HG03095 (cell line): ENCODE data around the gene GNAL.
"Not testable (repeated sequence)": the region's sequence is repeated elsewhere in the genome, so short reads cannot be mapped to it uniquely, and the experiment has no call there.

ENCODE experiments used
- ATAC-seq: cut with Tn5 transposase; IDR thresholded peaks from one replicate; pipeline ENCODE4 v1.9.1; 2021; ENCODE audit warnings: moderate library complexity; ENCODE audit not compliant: unreplicated experiment

The GNAL gene

GRCh38 chr18:11668441-11669169, 20.5 kb upstream of the GNAL start:
- no peak for ATAC-seq

- no peak for ATAC-seq
Observed at GRCh38 chr18:11669271-11669947, 19.7 kb upstream of the GNAL start.

- no peak for ATAC-seq
Observed at GRCh38 chr18:11669948-11670275, 19.2 kb upstream of the GNAL start.

- ATAC-seq, result no peak
Observed at GRCh38 chr18:11671156-11671555, 17.9 kb upstream of the GNAL start.

- no peak for ATAC-seq
Observed at GRCh38 chr18:11672198-11672597, 16.9 kb upstream of the GNAL start.

GRCh38 chr18:11672846-11673454, 16.1 kb upstream of the GNAL start:
- ATAC-seq, result no peak

GRCh38 chr18:11673560-11673959, 15.5 kb upstream of the GNAL start:
- ATAC-seq, result no peak

- no peak for ATAC-seq
Observed at GRCh38 chr18:11674119-11674518, 14.9 kb upstream of the GNAL start.

GRCh38 chr18:11676386-11676785, 12.7 kb upstream of the GNAL start:
- ATAC-seq, result no peak

GRCh38 chr18:11676867-11677266, 12.2 kb upstream of the GNAL start:
- ATAC-seq, result no peak

GRCh38 chr18:11678211-11678610, 10.9 kb upstream of the GNAL start:
- no peak for ATAC-seq

GRCh38 chr18:11689669-11690565, 853 bp downstream of the GNAL start:
- peak; percentile 39 for ATAC-seq

- ATAC-seq, result not testable (repeated sequence)
Observed at GRCh38 chr18:11690660-11691059, 1.6 kb downstream of the GNAL start.

GRCh38 chr18:11695736-11696135, 6.7 kb downstream of the GNAL start:
- ATAC-seq, result no peak

GRCh38 chr18:11696451-11696850, 7.4 kb downstream of the GNAL start:
- ATAC-seq, result no peak

GRCh38 chr18:11700876-11701275, 11.8 kb downstream of the GNAL start:
- ATAC-seq, result no peak

GRCh38 chr18:11710578-11710977, 21.5 kb downstream of the GNAL start:
- no peak for ATAC-seq

- ATAC-seq, result no peak
Observed at GRCh38 chr18:11713756-11714155, 24.7 kb downstream of the GNAL start.

- ATAC-seq, result no peak
Observed at GRCh38 chr18:11714244-11714918, 25.3 kb downstream of the GNAL start.

- not testable (repeated sequence) for ATAC-seq
Observed at GRCh38 chr18:11716767-11717315, 27.8 kb downstream of the GNAL start.
